Esophagus muscularis mucosa (tissue), 4 donors: Measurements from ENCODE around the gene GGA2. TPM values are rescaled to one million over a fixed set of nuclear protein-coding genes. Genes with fewer than 3 reads are reported as not detected.

Experiments
- DNase-seq: peaks from one replicate; pipeline ENCODE4 v3.0.0-alpha.2; 2017; ENCODE audit errors: extremely low spot score
- H3K27ac ChIP-seq, 4 donors: fragments of 200-600 bp; sonication (generic); replicated peaks in 1 of 4; 1 replicate in 3 of 4; 2 replicates in 1 of 4; pipeline ENCODE4 v1.5.1; 2016 to 2019; ENCODE audit warnings: mild to moderate bottlenecking in 1 of 4
- H3K27me3 ChIP-seq, 4 donors: fragments of 200-600 bp; sonication (generic); one replicate each; pipeline versions ENCODE4 v1.5.1 to v1.6.0; 2016 to 2019
- H3K36me3 ChIP-seq, 4 donors: fragments of 200-600 bp; sonication (generic); one replicate each; pipeline ENCODE4 v1.5.1; 2016 to 2019
- H3K4me1 ChIP-seq, 4 donors: fragments of 200-600 bp; sonication (generic); one replicate each; pipeline ENCODE4 v1.5.1; 2016 to 2019
- H3K4me3 ChIP-seq, 4 donors: fragments of 200-600 bp; sonication (generic); 1 replicate in 2 of 4; 2 replicates in 2 of 4; pipeline ENCODE4 v1.5.1; 2016 to 2019; ENCODE audit warnings: mild to moderate bottlenecking in 4 of 4, moderate library complexity in 1 of 4
- H3K9me3 ChIP-seq, 4 donors: fragments of 200-600 bp; sonication (generic); 1 replicate in 3 of 4; 2 replicates in 1 of 4; pipeline ENCODE4 v1.5.1; 2016 to 2019
- CTCF ChIP-seq, 3 experiments: fragments of 200-600 bp in 2 of 3; fragments of 450-650 bp in 1 of 3; sonication (generic) in 2 of 3; IDR thresholded peaks; one replicate each; pipeline ENCODE4 v1.5.1; 2017 to 2019; ENCODE audit warnings: antibody characterized with exemption in 3 of 3, mild to moderate bottlenecking in 2 of 3, moderate library complexity in 1 of 3
- EP300 ChIP-seq: sonication (generic); formaldehyde crosslinking; IDR thresholded peaks from one replicate; pipeline ENCODE4 v1.6.1; 2017; ENCODE audit warnings: antibody characterized with exemption
- POLR2A ChIP-seq: fragments of 450-650 bp; IDR thresholded peaks from one replicate; pipeline ENCODE4 v1.6.1; 2017; ENCODE audit warnings: antibody characterized with exemption, moderate library complexity, mild to moderate bottlenecking, low read depth
- POLR2AphosphoS5 ChIP-seq, 2 donors: sonication (generic); formaldehyde crosslinking; IDR thresholded peaks; one replicate each; pipeline ENCODE4 v1.6.1; 2017; ENCODE audit warnings: antibody characterized with exemption in 2 of 2
- WGBS: methylation state at CpG from one replicate; pipeline ENCODE4 v1.1.5; 2018; 5-methylcytosine and 5-hydroxymethylcytosine counted together
- intact Hi-C: fragments of 100-400 bp; cut with DNase I; formaldehyde crosslinking; loops from one replicate; pipeline ENCODE4 v1.15.1; 2023
- total RNA-seq, 4 donors: library from RNA; depleted of rRNA; stranded (reverse); fragments of >200 nt; gene quantifications; one replicate each; pipeline versions ENCODE4 v1.1.0 to v1.2.1, GENCODE V29; 2016

GGA2 gene
- total RNA-seq: 10 to 100 TPM; 20.3 to 37.3 (median 23.0) TPM

- peak within 1 kb of the TSS; percentile 86 to 99 (median 95) for H3K4me3 ChIP-seq
- peak within 1 kb of the TSS; percentile 86 to 91 (median 90) for H3K27ac ChIP-seq
- no peaks in the 10 kb centered on the region for H3K27me3 ChIP-seq
- 6% methylated on average over 21 of the region's 71 CpGs for WGBS
- peak; percentile 96 for DNase-seq
- TF ChIP-seq EP300: no peak
- peak; percentile 89 for TF ChIP-seq POLR2A
- TF ChIP-seq POLR2AphosphoS5 (IDR thresholded peaks at IDR 0.05): peak; percentile 81 to 93
- peak in 2 of 3 experiments; percentile 8 to 34 for TF ChIP-seq CTCF (IDR thresholded peaks at IDR 0.05)
- no peaks in the 10 kb centered on the region for H3K9me3 ChIP-seq
- H3K36me3 ChIP-seq: peaks cover 0 to 11% (median 4%) of the 10 kb centered on the region in 4 donors
- peaks cover 28 to 51% (median 41%) of the 10 kb centered on the region in 4 donors for H3K4me1 ChIP-seq
- intact Hi-C loops: no loop called here
Observed at GRCh38 chr16:23510164-23510914, at the start of gene GGA2. TSS of gene GGA2 (minus strand) at chr16:23510494. CDS start at chr16:23510411, 83 bp downstream.

GRCh38 chr16:23557779-23558702 is 47.7 kb upstream of the GGA2 start:
- Histone ChIP-seq H3K27ac (peak overlapping the region; percentile 91 to 97 (median 95)), H3K4me1 (peaks cover 22 to 50% (median 43%) of the 10 kb centered on the region in 4 donors), H3K9me3 (no peaks in the 10 kb centered on the region), H3K36me3 (peaks cover 11 to 46% (median 39%) of the 10 kb centered on the region in 4 donors), H3K27me3 (no peaks in the 10 kb centered on the region), H3K4me3 (peak overlapping the region; percentile 80 to 99 (median 94))
- intact Hi-C loops: loop anchor here (2.0 to 5.0 kb wide), 3 partner anchors 39 to 85 kb away; partner anchors contain the start of gene NDUFAB1
- TF ChIP-seq CTCF (IDR thresholded peaks at IDR 0.05) (no peak), POLR2AphosphoS5 (IDR thresholded peaks at IDR 0.05) (no peak), EP300 (no peak), POLR2A (peak; percentile 41)
- 2% methylated on average over 29 of the region's 60 CpGs for WGBS
- no peak for DNase-seq

- Histone ChIP-seq H3K4me1 (peaks cover 22 to 49% (median 43%) of the 10 kb centered on the region in 4 donors), H3K36me3 (peaks cover 9 to 46% (median 38%) of the 10 kb centered on the region in 4 donors), H3K27ac (peak within 1 kb of the TSS; percentile 91 to 97 (median 95)), H3K4me3 (peak within 1 kb of the TSS; percentile 80 to 99 (median 94)), H3K27me3 (no peaks in the 10 kb centered on the region), H3K9me3 (no peaks in the 10 kb centered on the region)
- 4% methylated on average over 29 of the region's 65 CpGs for WGBS
- peak; percentile 100 for DNase-seq
- TF ChIP-seq CTCF (IDR thresholded peaks at IDR 0.05) (peak; percentile 90 to 95 (median 93)), POLR2AphosphoS5 (IDR thresholded peaks at IDR 0.05) (peak; percentile 76 to 88), POLR2A (no peak), EP300 (no peak)
- intact Hi-C loops: loop anchor here (2.0 to 5.0 kb wide), 3 partner anchors 40 to 86 kb away; partner anchors contain the start of gene NDUFAB1
Observed at GRCh38 chr16:23556881-23557778, 46.8 kb upstream of the GGA2 start, which contains the start of the genes EARS2 and UBFD1. TSS of gene EARS2 (minus strand) at chr16:23557350. CDS start at chr16:23557343, 7 bp downstream. TSS of gene UBFD1 (plus strand) at chr16:23557727. CDS start at chr16:23557743, 16 bp downstream.

- intact Hi-C loops: no loop called here
- WGBS: 81% methylated on average over 3 of the region's 3 CpGs
- H3K4me1 ChIP-seq: peaks cover 16 to 28% (median 24%) of the 10 kb centered on the region in 4 donors
- H3K4me3 ChIP-seq: no peak overlapping the region
- H3K27ac ChIP-seq: no peak overlapping the region
- peaks cover 30 to 46% (median 38%) of the 10 kb centered on the region in 4 donors for H3K36me3 ChIP-seq
- TF ChIP-seq POLR2A: no peak
- TF ChIP-seq CTCF (IDR thresholded peaks at IDR 0.05): no peak
- TF ChIP-seq EP300: no peak
- TF ChIP-seq POLR2AphosphoS5 (IDR thresholded peaks at IDR 0.05): no peak
- no peak for DNase-seq
- no peaks in the 10 kb centered on the region for H3K9me3 ChIP-seq
- no peaks in the 10 kb centered on the region for H3K27me3 ChIP-seq
Observed at GRCh38 chr16:23554536-23554935, 44.2 kb upstream of the GGA2 start.
